ENCODE measurements around the gene HMMR.

HMMR gene

DNA sequence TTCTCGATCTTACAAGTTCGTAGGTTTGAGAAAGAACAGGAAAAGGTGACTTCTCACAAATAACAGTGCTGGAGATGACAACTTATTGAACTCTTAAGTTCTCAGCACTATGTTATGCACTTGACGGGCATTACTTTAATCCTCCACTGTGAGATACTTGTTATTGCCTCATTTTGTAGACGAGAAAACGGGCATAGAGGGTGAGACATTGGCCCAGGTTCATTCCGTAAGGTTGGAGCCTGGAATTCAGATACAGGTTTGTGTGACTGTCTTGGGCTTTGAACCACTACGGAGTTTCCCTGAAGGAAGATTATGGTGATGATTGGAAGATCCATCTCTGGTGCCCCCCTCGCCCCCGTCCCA is 45.6 kb downstream of the HMMR start:
- Histone ChIP-seq H3K27ac (peak overlapping the region; percentile 93), H3K4me3 (ENCODE audit: low read depth, low read length) (peak overlapping the region; percentile 64), H3K36me3 (replicated peaks) (no peaks in the 10 kb centered on the region), H3K27me3 (replicated peaks) (no peaks in the 10 kb centered on the region)
- in situ Hi-C loops (cut with HindIII; ENCODE audit: low pct_ligation_motif_present, low sequenced_read_pairs), result no loop called here
- TF ChIP-seq, protein P1, sequence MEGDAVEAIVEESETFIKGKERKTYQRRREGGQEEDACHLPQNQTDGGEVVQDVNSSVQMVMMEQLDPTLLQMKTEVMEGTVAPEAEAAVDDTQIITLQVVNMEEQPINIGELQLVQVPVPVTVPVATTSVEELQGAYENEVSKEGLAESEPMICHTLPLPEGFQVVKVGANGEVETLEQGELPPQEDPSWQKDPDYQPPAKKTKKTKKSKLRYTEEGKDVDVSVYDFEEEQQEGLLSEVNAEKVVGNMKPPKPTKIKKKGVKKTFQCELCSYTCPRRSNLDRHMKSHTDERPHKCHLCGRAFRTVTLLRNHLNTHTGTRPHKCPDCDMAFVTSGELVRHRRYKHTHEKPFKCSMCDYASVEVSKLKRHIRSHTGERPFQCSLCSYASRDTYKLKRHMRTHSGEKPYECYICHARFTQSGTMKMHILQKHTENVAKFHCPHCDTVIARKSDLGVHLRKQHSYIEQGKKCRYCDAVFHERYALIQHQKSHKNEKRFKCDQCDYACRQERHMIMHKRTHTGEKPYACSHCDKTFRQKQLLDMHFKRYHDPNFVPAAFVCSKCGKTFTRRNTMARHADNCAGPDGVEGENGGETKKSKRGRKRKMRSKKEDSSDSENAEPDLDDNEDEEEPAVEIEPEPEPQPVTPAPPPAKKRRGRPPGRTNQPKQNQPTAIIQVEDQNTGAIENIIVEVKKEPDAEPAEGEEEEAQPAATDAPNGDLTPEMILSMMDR (IDR thresholded peaks at IDR 0.05; ENCODE audit: low read depth, low read length, missing control alignments), result no peak
- peak; percentile 9 for DNase-seq

DNA sequence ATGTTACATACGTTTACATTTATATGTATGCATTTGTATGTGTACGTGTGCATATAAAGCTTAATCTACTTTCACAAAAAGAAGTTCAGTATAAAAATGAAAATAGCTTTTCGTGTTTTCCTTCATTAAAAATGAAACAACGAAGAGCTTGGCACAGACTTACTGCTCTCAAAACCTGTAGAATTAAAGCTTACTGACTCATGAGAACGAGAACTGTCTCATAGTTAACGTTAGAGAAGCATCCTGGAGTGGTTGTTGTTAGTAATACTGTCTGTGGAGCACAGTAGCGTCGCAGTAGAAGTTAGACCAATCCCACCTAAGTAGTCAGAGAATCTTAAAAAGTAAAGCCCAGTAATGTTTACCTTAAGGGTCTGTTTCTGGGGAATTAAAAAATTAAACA is 46.3 kb downstream of the HMMR start:
- in situ Hi-C loops (cut with HindIII; ENCODE audit: low pct_ligation_motif_present, low sequenced_read_pairs), result no loop called here
- Histone ChIP-seq H3K36me3 (replicated peaks) (no peaks in the 10 kb centered on the region), H3K27me3 (replicated peaks) (no peaks in the 10 kb centered on the region), H3K4me3 (ENCODE audit: low read depth, low read length) (peak overlapping the region; percentile 64), H3K27ac (peak overlapping the region; percentile 93)
- TF ChIP-seq, protein P1 (IDR thresholded peaks at IDR 0.05; ENCODE audit: low read depth, low read length, missing control alignments), result no peak
- peak; percentile 6 for DNase-seq

DNA sequence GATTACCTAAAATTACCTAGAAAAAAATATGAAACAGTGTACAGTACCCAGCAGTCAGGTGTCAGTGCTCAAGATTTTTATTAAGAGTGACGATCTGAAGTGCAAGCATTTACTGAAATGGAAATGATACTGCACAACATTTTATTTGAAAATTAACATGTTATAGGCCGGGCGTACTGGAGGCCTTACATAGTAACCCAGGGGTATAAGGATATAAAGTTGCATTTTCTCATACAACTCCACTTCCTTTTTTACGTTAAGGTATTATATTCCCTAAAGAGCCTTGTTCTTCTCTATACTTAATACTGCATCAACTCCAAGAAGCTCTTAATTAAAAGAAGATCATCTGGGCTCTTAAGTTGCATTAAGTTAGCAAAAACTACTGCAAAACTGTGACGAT is 48.3 kb downstream of the HMMR start:
- Histone ChIP-seq H3K36me3 (replicated peaks) (peaks cover 13% of the 10 kb centered on the region), H3K27ac (peak overlapping the region; percentile 57), H3K4me3 (ENCODE audit: low read depth, low read length) (no peak overlapping the region), H3K27me3 (replicated peaks) (no peaks in the 10 kb centered on the region)
- in situ Hi-C loops (cut with HindIII; ENCODE audit: low pct_ligation_motif_present, low sequenced_read_pairs), result no loop called here
- TF ChIP-seq, protein P1 (IDR thresholded peaks at IDR 0.05; ENCODE audit: low read depth, low read length, missing control alignments), result no peak
- no peak for DNase-seq

DNA sequence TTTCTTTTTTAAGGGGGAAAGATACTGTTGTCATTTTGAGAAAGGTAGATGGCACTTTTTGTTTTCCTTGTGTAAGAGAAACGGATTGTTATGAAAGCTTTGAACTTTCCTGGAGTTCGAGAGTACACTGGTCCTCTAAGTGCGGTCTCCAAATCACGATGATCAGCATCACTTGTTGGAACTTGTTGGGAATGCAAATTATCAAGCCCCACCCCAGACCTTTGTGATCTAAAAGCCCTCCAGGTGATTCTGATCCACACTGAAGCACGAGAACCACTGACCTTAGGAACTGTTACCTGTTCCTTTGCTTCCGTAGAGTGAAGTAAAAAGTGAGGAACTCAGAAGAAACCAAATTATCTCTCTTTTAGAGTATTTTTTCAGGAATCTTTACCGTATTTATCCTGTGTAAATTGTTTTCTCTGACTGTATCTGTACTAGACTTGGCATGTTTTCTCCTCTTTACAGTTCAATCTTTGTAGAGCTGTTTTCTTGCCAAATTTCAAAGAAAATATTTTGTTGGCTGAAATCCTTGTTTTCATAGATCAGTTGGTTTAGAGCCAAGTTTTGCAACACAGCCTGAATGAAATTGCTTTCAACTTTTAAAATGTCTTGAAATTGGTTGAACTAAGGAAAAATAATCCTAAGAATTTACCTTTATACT is 49.0 kb downstream of the HMMR start:
- DNase-seq, result peak; percentile 20
- H3K4me3 ChIP-seq (ENCODE audit: low read depth, low read length), result no peak overlapping the region
- H3K27ac ChIP-seq, result peak overlapping the region; percentile 57
- in situ Hi-C loops (cut with HindIII; ENCODE audit: low pct_ligation_motif_present, low sequenced_read_pairs), result no loop called here
- H3K36me3 ChIP-seq (replicated peaks), result peaks cover 15% of the 10 kb centered on the region
- no peaks in the 10 kb centered on the region for H3K27me3 ChIP-seq (replicated peaks)
- TF ChIP-seq, protein P1 (IDR thresholded peaks at IDR 0.05; ENCODE audit: low read depth, low read length, missing control alignments), result no peak

DNA sequence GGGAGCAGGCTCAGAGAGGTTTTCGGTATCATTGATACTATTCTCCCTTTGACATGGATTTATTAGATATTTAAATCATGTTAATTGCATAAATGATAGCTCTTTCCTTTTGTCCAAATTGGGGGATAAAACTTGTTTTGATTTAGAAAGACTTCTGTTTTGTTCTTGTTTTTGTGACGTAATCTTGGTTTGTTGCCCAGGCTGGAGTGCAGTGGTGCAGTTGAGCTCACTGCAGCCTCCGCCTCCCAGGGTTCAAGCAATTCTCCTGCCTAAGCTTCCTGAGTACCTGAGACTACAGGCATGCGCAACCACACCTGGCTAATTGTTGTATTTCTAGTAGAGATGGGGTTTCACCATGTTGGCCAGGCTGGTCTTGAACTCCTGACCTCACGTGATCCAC is 52.1 kb downstream of the HMMR start:
- TF ChIP-seq, protein P1 (IDR thresholded peaks at IDR 0.05; ENCODE audit: low read depth, low read length, missing control alignments), result no peak
- H3K36me3 ChIP-seq (replicated peaks), result peaks cover 37% of the 10 kb centered on the region
- H3K27ac ChIP-seq, result no peak overlapping the region
- no peaks in the 10 kb centered on the region for H3K27me3 ChIP-seq (replicated peaks)
- no peak overlapping the region for H3K4me3 ChIP-seq (ENCODE audit: low read depth, low read length)
- in situ Hi-C loops (cut with HindIII; ENCODE audit: low pct_ligation_motif_present, low sequenced_read_pairs), result no loop called here
- DNase-seq, result no peak

DNA sequence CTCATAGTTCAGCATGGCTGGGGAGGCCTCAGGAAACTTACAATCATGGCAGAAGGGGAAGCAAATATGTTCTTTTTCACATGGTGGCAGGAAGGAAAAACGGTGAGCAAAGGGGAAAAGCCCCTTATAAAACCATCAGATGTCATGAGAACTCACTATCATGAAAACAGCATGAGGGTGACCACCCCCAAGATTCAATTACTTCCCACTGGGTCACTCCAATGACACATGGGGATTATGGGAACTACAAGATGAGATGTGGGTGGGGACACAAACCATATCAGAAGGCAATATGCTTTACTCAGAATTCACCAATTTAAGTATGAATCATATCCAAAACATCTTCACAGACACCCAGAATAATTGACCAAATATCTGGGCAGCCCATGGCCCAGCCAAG is 64.7 kb downstream of the HMMR start:
- TF ChIP-seq, protein P1 (IDR thresholded peaks at IDR 0.05; ENCODE audit: low read depth, low read length, missing control alignments), result no peak
- no peak for DNase-seq
- Histone ChIP-seq H3K27ac (no peak overlapping the region), H3K27me3 (replicated peaks) (no peaks in the 10 kb centered on the region), H3K36me3 (replicated peaks) (peaks cover 2% of the 10 kb centered on the region), H3K4me3 (ENCODE audit: low read depth, low read length) (no peak overlapping the region)
- in situ Hi-C loops (cut with HindIII; ENCODE audit: low pct_ligation_motif_present, low sequenced_read_pairs), result no loop called here

All from brain microvascular endothelial cell (primary cell).